B cell (primary cell): ENCODE measurements around the gene RANBP3.

Experiments used
- CTCF ChIP-seq: fragments of 200-600 bp; IDR thresholded peaks from one replicate; pipeline ENCODE4 v1.8.0; 2022; ENCODE audit warnings: antibody characterized with exemption, mild to moderate bottlenecking
- EZH2 ChIP-seq: IDR thresholded peaks from 2 replicates; pipeline ENCODE4 v1.6.1; 2012; ENCODE audit warnings: borderline replicate concordance, low read depth, mild to moderate bottlenecking, moderate library complexity, low read length; ENCODE audit not compliant: insufficient read depth, poor library complexity, severe bottlenecking

- TF ChIP-seq EZH2 (no peak), CTCF (no peak)
Measured at GRCh38 chr19:5968431-5969373, 9.2 kb downstream of the RANBP3 start.
